Pons (tissue), 1 donor: ENCODE measurements around the gene NOL9.
"Not testable (repeated sequence)": the region's sequence is repeated elsewhere in the genome, so short reads cannot be mapped to it uniquely, and the experiment has no call there.

ENCODE experiments used
- DNase-seq: peaks from one replicate; pipeline ENCODE4 v3.0.0-alpha.2; 2016; ENCODE audit warnings: low spot score

The NOL9 gene

GRCh38 chr1:6503884-6504602 is 50.3 kb downstream of the NOL9 start:
- DNase-seq, result no peak

GRCh38 chr1:6502000-6502891 is 52.1 kb downstream of the NOL9 start:
- peak; percentile 46 for DNase-seq

GRCh38 chr1:6501279-6501813 is 53.0 kb downstream of the NOL9 start:
- no peak for DNase-seq

GRCh38 chr1:6500544-6501278 is 53.6 kb downstream of the NOL9 start:
- DNase-seq, result no peak

- no peak for DNase-seq
Measured at GRCh38 chr1:6499296-6499695, 55.0 kb downstream of the NOL9 start.

- no peak for DNase-seq
Measured at GRCh38 chr1:6498576-6499111, 55.7 kb downstream of the NOL9 start.

- no peak for DNase-seq
Measured at GRCh38 chr1:6497867-6498575, 56.3 kb downstream of the NOL9 start.

GRCh38 chr1:6497215-6497866 is 57.0 kb downstream of the NOL9 start:
- DNase-seq, result no peak

- DNase-seq, result no peak
Measured at GRCh38 chr1:6496890-6497214, 57.5 kb downstream of the NOL9 start.

- DNase-seq, result no peak
Measured at GRCh38 chr1:6496365-6496721, 58.0 kb downstream of the NOL9 start.

- DNase-seq, result no peak
Measured at GRCh38 chr1:6495540-6496364, 58.6 kb downstream of the NOL9 start.

- DNase-seq, result no peak
Measured at GRCh38 chr1:6495041-6495441, 59.3 kb downstream of the NOL9 start.

- no peak for DNase-seq
Measured at GRCh38 chr1:6494627-6495026, 59.7 kb downstream of the NOL9 start.

- not testable (repeated sequence) for DNase-seq
Measured at GRCh38 chr1:6493834-6494223, 60.5 kb downstream of the NOL9 start.

GRCh38 chr1:6491966-6492365 is 62.3 kb downstream of the NOL9 start:
- DNase-seq, result no peak

- no peak for DNase-seq
Measured at GRCh38 chr1:6491480-6491962, 62.8 kb downstream of the NOL9 start, which contains the start of gene PLEKHG5. TSS of gene PLEKHG5 (minus strand) at chr1:6491667. CDS start at chr1:6477571, 14,096 bp downstream.

- DNase-seq, result no peak
Measured at GRCh38 chr1:6491081-6491449, 63.2 kb downstream of the NOL9 start.

- DNase-seq, result no peak
Measured at GRCh38 chr1:6490181-6491080, 63.9 kb downstream of the NOL9 start.

- no peak for DNase-seq
Measured at GRCh38 chr1:6489799-6490180, 64.5 kb downstream of the NOL9 start.
